IMR-90 (cell line): Measurements from ENCODE around the gene ERAP2.

Source experiments
- BHLHE40 ChIP-seq: fragments of 150-350 bp; IDR thresholded peaks from 2 replicates; pipeline ENCODE4 v1.6.1; 2016; ENCODE audit warnings: mild to moderate bottlenecking, low read depth, low read length
- CEBPB ChIP-seq: IDR thresholded peaks from 2 replicates; pipeline ENCODE4 v1.6.1; 2012; ENCODE audit warnings: low read depth, low read length, improper control_type of control experiment
- CHD1 ChIP-seq: IDR thresholded peaks from 2 replicates; pipeline ENCODE4 v1.6.1; 2012; ENCODE audit warnings: low read depth, low read length, improper control_type of control experiment
- CTCF ChIP-seq: conservative IDR thresholded peaks from 2 replicates; pipeline ENCODE4 v1.5.1; 2012; ENCODE audit warnings: mild to moderate bottlenecking, low read depth, low read length, improper control_type of control experiment
- MAFK ChIP-seq: IDR thresholded peaks from 2 replicates; pipeline ENCODE4 v1.6.1; 2012; ENCODE audit warnings: low read depth, low read length, improper control_type of control experiment
- MAZ ChIP-seq: IDR thresholded peaks from 2 replicates; pipeline ENCODE4 v1.6.1; 2012; ENCODE audit warnings: low read depth, mild to moderate bottlenecking, low read length, improper control_type of control experiment, moderate library complexity, borderline replicate concordance
- MXI1 ChIP-seq: IDR thresholded peaks from 2 replicates; pipeline ENCODE4 v1.6.1; 2012; ENCODE audit warnings: low read depth, mild to moderate bottlenecking, low read length, moderate library complexity, borderline replicate concordance
- NFE2L2 ChIP-seq: fragments of 150-350 bp; IDR thresholded peaks from 2 replicates; pipeline ENCODE4 v1.6.1; 2016; ENCODE audit warnings: low read depth, mild to moderate bottlenecking, low read length
- POLR2A ChIP-seq: IDR thresholded peaks from 2 replicates; pipeline ENCODE4 v1.6.1; 2012; ENCODE audit warnings: mild to moderate bottlenecking, low read depth, low read length
- RAD21 ChIP-seq: IDR thresholded peaks from 2 replicates; pipeline ENCODE4 v1.6.1; 2012; ENCODE audit warnings: low read length, improper control_type of control experiment
- RCOR1 ChIP-seq: IDR thresholded peaks from 2 replicates; pipeline ENCODE4 v1.6.1; 2012; ENCODE audit warnings: mild to moderate bottlenecking, low read length, improper control_type of control experiment; ENCODE audit not compliant: insufficient replicate concordance
- RFX5 ChIP-seq: IDR thresholded peaks from 2 replicates; pipeline ENCODE4 v1.8.0; 2012; ENCODE audit warnings: low read depth, mild to moderate bottlenecking, low read length, moderate library complexity
- SMC3 ChIP-seq: fragments of 150-350 bp; IDR thresholded peaks from 2 replicates; pipeline ENCODE4 v1.6.1; 2016; ENCODE audit warnings: low read depth, mild to moderate bottlenecking, antibody characterized with exemption, low read length, moderate library complexity
- USF2 ChIP-seq: fragments of 150-350 bp; IDR thresholded peaks from 2 replicates; pipeline ENCODE4 v1.6.1; 2017; ENCODE audit warnings: mild to moderate bottlenecking, antibody characterized with exemption, low read length, low read depth

- TF ChIP-seq CTCF (no peak), POLR2A (no peak), SMC3 (no peak), CEBPB (no peak), RAD21 (no peak), USF2 (no peak), MAFK (no peak), RFX5 (no peak), NFE2L2 (no peak), BHLHE40 (no peak), CHD1 (no peak), MAZ (no peak), RCOR1 (no peak), MXI1 (no peak)
These were observed 18.8 kb upstream of the ERAP2 start for GRCh38 chr5:96857454-96857853.
